ENCODE results near the gene PPP2R2B. TPM values are rescaled to one million over a fixed set of nuclear protein-coding genes. Genes with fewer than 3 reads are reported as not detected.

Gene PPP2R2B
- total RNA-seq, 1 experiment from 2014 or later: not detected

DNA sequence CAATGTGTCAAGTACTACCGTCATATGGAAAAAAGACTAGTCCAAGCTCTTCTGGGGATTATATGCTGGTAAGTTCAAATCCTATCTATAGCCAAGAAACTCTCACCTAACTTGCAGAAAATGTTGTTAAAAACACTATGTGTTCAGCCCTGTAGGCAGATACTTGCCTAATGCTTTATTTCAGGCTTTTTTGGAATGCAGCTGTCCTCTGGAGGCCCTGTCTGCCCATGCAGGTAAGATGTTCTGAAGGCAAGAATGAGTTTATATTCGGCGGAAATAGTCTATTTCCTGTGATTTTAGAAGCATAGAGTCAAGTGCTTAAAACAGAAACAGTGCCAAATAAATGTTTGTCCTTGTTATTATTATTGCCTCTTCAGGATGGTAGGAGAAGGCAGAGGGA lies 34.3 kb upstream of the PPP2R2B start:
- POLR2A ChIA-PET (ENCODE audit: low non-redundant PET): no interaction called here
- intact Hi-C loops (cut with micrococcal nuclease; ENCODE audit: unreplicated experiment): no loop called here
- Histone ChIP-seq H3K36me3 (ENCODE audit: insufficient read depth, low read length, poor library complexity, severe bottlenecking) (no peaks in the 10 kb centered on the region), H3K4me3 (ENCODE audit: low read depth, low read length, poor library complexity, severe bottlenecking) (no peak overlapping the region), H3K9me3 (ENCODE audit: low read depth, low read length, poor library complexity, severe bottlenecking) (no peaks in the 10 kb centered on the region), H3K27me3 (replicated peaks; ENCODE audit: insufficient read depth, low read depth, low read length, poor library complexity) (peaks cover 25% of the 10 kb centered on the region), H3K4me1 (ENCODE audit: insufficient read depth, low read length, poor library complexity, severe bottlenecking) (no peaks in the 10 kb centered on the region), H3K27ac (ENCODE audit: low read depth, low read length, poor library complexity, severe bottlenecking) (no peak overlapping the region)
- TF ChIP-seq CTCF (conservative IDR thresholded peaks at IDR 0.05; ENCODE audit: low read depth, low read length) (no peak), EZH2 (IDR thresholded peaks at IDR 0.05; ENCODE audit: borderline replicate concordance, low read depth, low read length, poor library complexity, severe bottlenecking) (no peak)
- no peak for DNase-seq (ENCODE audit: low spot score)
- BruUV-seq (replicated peaks): no TSS peak
- CTCF ChIA-PET: no interaction called here

GRCh38 chr5:146910239-146910638 lies 31.7 kb upstream of the PPP2R2B start:
- ChIA-PET POLR2A (ENCODE audit: low non-redundant PET) (no interaction called here), CTCF (no interaction called here)
- H3K4me1 ChIP-seq (ENCODE audit: insufficient read depth, low read length, poor library complexity, severe bottlenecking): no peaks in the 10 kb centered on the region
- TF ChIP-seq EZH2 (IDR thresholded peaks at IDR 0.05; ENCODE audit: borderline replicate concordance, low read depth, low read length, poor library complexity, severe bottlenecking) (no peak), CTCF (conservative IDR thresholded peaks at IDR 0.05; ENCODE audit: low read depth, low read length) (no peak)
- no peak overlapping the region for H3K4me3 ChIP-seq (ENCODE audit: low read depth, low read length, poor library complexity, severe bottlenecking)
- DNase-seq (ENCODE audit: low spot score): no peak
- no peaks in the 10 kb centered on the region for H3K9me3 ChIP-seq (ENCODE audit: low read depth, low read length, poor library complexity, severe bottlenecking)
- H3K36me3 ChIP-seq (ENCODE audit: insufficient read depth, low read length, poor library complexity, severe bottlenecking): no peaks in the 10 kb centered on the region
- no peak overlapping the region for H3K27ac ChIP-seq (ENCODE audit: low read depth, low read length, poor library complexity, severe bottlenecking)
- H3K27me3 ChIP-seq (replicated peaks; ENCODE audit: insufficient read depth, low read depth, low read length, poor library complexity): peaks cover 8% of the 10 kb centered on the region
- no TSS peak for BruUV-seq (replicated peaks)
- intact Hi-C loops (cut with micrococcal nuclease; ENCODE audit: unreplicated experiment): no loop called here

DNA sequence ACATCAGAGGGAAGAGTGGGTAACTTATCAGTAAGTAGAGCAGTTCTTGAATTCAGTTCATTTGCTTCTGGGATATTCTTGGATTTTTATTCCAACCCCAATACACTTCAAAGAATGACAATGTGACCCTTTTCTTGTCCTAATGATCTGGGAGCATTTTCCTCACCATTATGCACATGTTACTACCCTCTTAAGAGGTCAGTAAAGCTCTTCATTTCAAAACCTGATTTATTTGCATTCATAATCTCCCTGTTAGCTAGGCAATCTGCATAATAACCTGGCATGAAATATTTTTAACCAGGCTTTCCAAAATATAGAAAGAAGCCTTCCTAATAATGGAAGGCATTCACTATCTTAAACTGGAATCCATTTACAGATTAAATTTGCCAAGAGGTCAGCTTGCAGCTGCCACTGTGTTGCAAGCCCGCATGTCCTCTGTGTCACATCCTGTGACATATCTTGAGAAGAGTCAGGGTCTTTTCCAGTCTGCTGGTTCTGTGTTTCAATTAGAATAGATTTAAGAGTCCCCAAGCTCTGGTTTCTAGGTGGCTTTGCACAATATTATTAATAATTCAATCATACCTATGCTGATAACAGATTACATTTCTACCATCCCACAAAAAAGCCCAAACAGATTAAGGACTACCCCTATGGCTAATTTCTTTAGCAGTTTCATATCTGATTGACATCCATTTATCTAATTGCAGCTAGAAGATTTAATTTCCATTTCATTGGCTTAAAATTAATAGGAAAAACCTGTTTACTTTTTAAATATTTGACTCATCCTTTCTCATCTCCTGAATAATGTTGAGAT lies 30.9 kb upstream of the PPP2R2B start:
- no peak for TF ChIP-seq CTCF (conservative IDR thresholded peaks at IDR 0.05; ENCODE audit: low read depth, low read length)
- TF ChIP-seq EZH2 (IDR thresholded peaks at IDR 0.05; ENCODE audit: borderline replicate concordance, low read depth, low read length, poor library complexity, severe bottlenecking): no peak
- no peak overlapping the region for H3K27ac ChIP-seq (ENCODE audit: low read depth, low read length, poor library complexity, severe bottlenecking)
- no peak overlapping the region for H3K4me3 ChIP-seq (ENCODE audit: low read depth, low read length, poor library complexity, severe bottlenecking)
- BruUV-seq (replicated peaks): no TSS peak
- H3K36me3 ChIP-seq (ENCODE audit: insufficient read depth, low read length, poor library complexity, severe bottlenecking): no peaks in the 10 kb centered on the region
- H3K9me3 ChIP-seq (ENCODE audit: low read depth, low read length, poor library complexity, severe bottlenecking): no peaks in the 10 kb centered on the region
- POLR2A ChIA-PET (ENCODE audit: low non-redundant PET): no interaction called here
- H3K4me1 ChIP-seq (ENCODE audit: insufficient read depth, low read length, poor library complexity, severe bottlenecking): no peaks in the 10 kb centered on the region
- intact Hi-C loops (cut with micrococcal nuclease; ENCODE audit: unreplicated experiment): no loop called here
- DNase-seq (ENCODE audit: low spot score): no peak
- peaks cover 1% of the 10 kb centered on the region for H3K27me3 ChIP-seq (replicated peaks; ENCODE audit: insufficient read depth, low read depth, low read length, poor library complexity)
- CTCF ChIA-PET: interaction anchor here (0.7 to 0.9 kb wide), 2 partner anchors 10 to 376 kb away, joined by 3 read pairs; no protein-coding TSS in a partner anchor
